ENCODE results near the gene VAT1L.

Gene VAT1L

DNA sequence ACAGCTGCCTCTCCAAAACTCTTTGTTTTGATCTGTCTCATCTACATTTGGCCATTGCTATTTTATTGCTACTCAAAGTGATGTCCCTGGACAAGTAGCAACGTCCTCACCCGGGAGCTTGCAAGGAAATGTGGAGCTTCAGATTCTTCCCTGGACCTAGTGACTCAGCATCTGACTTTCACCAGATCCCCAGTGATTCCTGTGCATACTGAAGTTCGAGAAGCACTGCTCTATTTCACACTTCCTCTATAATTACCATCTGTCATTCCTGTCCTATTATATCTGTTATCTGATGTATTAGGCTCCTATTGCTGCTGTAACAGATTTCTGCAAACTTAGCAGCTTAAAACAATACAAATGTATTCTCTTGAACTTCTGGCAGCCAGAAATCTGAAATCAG lies 28.5 kb upstream of the VAT1L start:
- no peak overlapping the region for H3K4me3 ChIP-seq (ENCODE audit: low read depth, low read length)
- no peaks in the 10 kb centered on the region for H3K36me3 ChIP-seq (ENCODE audit: insufficient read depth, low read length)
- H3K4me1 ChIP-seq (ENCODE audit: control insufficient read depth, insufficient read depth, low read length, unreplicated experiment) = no peaks in the 10 kb centered on the region
- H3K79me2 ChIP-seq (ENCODE audit: control insufficient read depth, insufficient read depth, low read length, unreplicated experiment) = no peaks in the 10 kb centered on the region
- no peak overlapping the region for H2AFZ ChIP-seq (ENCODE audit: low read length, unreplicated experiment)
- peaks cover 7% of the 10 kb centered on the region; the same call in 1 of the 2 replicates for H3K27me3 ChIP-seq (ENCODE audit: insufficient read depth, low read length)
- H3K27ac ChIP-seq (ENCODE audit: low read depth, low read length) = no peak overlapping the region

DNA sequence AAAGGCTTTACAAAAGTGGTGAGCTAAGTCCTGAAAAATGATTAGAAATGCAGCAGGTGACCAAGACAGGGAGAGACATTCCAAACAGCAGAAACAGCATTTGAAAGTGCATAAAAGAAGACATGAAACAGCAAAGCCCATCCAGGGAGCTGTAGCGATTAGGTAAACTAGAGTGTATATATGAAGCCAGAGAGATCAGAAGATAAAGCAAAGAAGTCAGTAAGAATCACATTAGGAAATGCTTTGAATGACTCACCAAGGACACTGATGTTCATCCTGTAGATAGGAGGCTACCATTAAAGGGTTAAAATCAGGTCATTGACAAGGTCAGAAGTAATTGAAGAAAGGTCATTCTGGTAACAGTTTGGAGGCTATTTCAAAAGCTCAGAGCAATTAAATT lies 27.6 kb upstream of the VAT1L start:
- H3K4me3 ChIP-seq (ENCODE audit: low read depth, low read length) = no peak overlapping the region
- H2AFZ ChIP-seq (ENCODE audit: low read length, unreplicated experiment) = no peak overlapping the region
- no peaks in the 10 kb centered on the region for H3K79me2 ChIP-seq (ENCODE audit: control insufficient read depth, insufficient read depth, low read length, unreplicated experiment)
- H3K36me3 ChIP-seq (ENCODE audit: insufficient read depth, low read length) = no peaks in the 10 kb centered on the region
- H3K27me3 ChIP-seq (ENCODE audit: insufficient read depth, low read length) = no peaks in the 10 kb centered on the region; the same call in 1 of the 2 replicates
- no peaks in the 10 kb centered on the region for H3K4me1 ChIP-seq (ENCODE audit: control insufficient read depth, insufficient read depth, low read length, unreplicated experiment)
- H3K27ac ChIP-seq (ENCODE audit: low read depth, low read length) = no peak overlapping the region

DNA sequence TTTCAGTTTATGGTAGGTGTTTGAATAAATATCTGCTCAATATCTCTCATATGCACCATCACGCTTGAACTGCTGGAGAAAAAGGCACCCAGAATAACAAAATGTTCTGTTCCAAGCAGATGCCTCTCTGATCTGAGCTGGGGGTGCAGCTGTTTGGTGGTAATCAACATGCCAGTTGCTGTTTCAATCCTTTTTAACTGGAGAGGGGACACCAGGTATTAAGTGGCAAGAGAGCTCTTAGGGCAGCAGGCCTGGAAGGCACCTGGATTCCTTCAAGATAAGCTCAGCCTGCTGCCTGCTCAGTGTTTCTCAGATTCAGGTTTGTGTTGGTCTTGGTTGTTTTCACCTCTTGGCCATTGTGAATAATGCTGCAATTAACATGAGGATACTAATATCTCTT lies 27.2 kb upstream of the VAT1L start:
- Histone ChIP-seq H3K4me3 (ENCODE audit: low read depth, low read length) (no peak overlapping the region), H2AFZ (ENCODE audit: low read length, unreplicated experiment) (no peak overlapping the region), H3K79me2 (ENCODE audit: control insufficient read depth, insufficient read depth, low read length, unreplicated experiment) (no peaks in the 10 kb centered on the region), H3K4me1 (ENCODE audit: control insufficient read depth, insufficient read depth, low read length, unreplicated experiment) (no peaks in the 10 kb centered on the region), H3K27ac (ENCODE audit: low read depth, low read length) (no peak overlapping the region), H3K36me3 (ENCODE audit: insufficient read depth, low read length) (no peaks in the 10 kb centered on the region), H3K27me3 (ENCODE audit: insufficient read depth, low read length) (no peaks in the 10 kb centered on the region; the same call in 1 of the 2 replicates)

DNA sequence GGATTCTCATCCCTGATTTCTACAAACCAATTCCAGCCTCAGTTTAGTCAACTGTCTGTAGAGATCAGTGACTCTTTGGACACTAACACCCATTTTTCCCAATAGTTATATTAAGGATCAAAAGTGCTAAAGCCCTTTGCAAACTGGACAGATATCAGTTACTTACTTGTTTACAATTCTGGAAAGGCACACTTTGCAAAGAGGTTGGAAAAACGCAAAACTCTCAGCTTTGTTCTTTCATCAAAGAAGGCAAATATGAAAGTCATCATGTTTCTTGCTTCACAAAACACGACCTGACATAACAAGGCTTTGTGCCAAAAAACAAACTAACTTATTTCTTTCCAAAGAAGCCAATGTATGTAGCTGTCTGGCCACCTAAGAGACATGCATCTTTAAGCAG lies 26.1 kb upstream of the VAT1L start:
- Histone ChIP-seq H2AFZ (ENCODE audit: low read length, unreplicated experiment) (no peak overlapping the region), H3K4me1 (ENCODE audit: control insufficient read depth, insufficient read depth, low read length, unreplicated experiment) (no peaks in the 10 kb centered on the region), H3K27me3 (ENCODE audit: insufficient read depth, low read length) (no peaks in the 10 kb centered on the region; the same call in 1 of the 2 replicates), H3K4me3 (ENCODE audit: low read depth, low read length) (no peak overlapping the region), H3K79me2 (ENCODE audit: control insufficient read depth, insufficient read depth, low read length, unreplicated experiment) (no peaks in the 10 kb centered on the region), H3K27ac (ENCODE audit: low read depth, low read length) (no peak overlapping the region), H3K36me3 (ENCODE audit: insufficient read depth, low read length) (no peaks in the 10 kb centered on the region)

DNA sequence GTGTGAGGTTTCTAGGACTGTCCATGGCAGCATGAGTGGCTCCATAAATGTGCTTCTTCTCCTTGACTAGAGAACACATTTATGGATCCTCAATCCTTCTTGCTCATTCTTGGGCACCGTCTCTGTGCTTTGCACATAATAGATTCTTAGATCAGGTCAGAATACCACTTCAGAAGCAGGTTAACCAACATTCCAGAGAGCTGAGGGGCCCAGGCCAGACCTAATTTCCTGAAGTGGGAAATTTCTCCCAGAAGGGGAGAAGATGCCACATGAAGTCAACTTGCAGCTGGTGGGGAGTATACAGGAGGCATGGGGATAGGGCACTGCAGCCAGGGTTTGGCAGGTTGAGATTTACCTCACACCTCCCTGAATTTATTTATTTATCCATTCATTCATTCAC lies 24.4 kb upstream of the VAT1L start:
- Histone ChIP-seq H3K27ac (ENCODE audit: low read depth, low read length) (no peak overlapping the region), H2AFZ (ENCODE audit: low read length, unreplicated experiment) (no peak overlapping the region), H3K36me3 (ENCODE audit: insufficient read depth, low read length) (no peaks in the 10 kb centered on the region), H3K27me3 (ENCODE audit: insufficient read depth, low read length) (peaks cover 10% of the 10 kb centered on the region), H3K4me1 (ENCODE audit: control insufficient read depth, insufficient read depth, low read length, unreplicated experiment) (no peaks in the 10 kb centered on the region), H3K4me3 (ENCODE audit: low read depth, low read length) (no peak overlapping the region), H3K79me2 (ENCODE audit: control insufficient read depth, insufficient read depth, low read length, unreplicated experiment) (no peaks in the 10 kb centered on the region)

DNA sequence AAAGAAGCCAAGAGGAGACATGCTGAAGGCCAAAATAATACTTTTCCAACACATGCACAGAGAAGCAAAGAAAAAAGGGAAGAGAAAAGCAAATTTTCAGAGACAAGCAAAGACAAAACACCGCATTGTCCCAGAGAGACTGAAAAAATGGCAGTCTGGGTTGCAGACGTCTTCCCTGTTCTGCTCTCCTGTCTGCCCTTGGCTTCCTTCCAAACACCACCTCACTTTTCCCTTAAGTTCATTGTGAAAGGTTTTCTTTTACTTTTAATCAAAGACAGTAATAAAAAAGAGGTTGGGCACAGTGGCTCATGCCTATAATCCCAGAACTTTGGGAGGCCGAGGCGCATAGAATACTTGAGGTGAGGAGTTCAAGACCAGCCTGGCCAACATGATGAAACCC lies 21.2 kb upstream of the VAT1L start:
- Histone ChIP-seq H2AFZ (ENCODE audit: low read length, unreplicated experiment) (no peak overlapping the region), H3K27ac (ENCODE audit: low read depth, low read length) (no peak overlapping the region), H3K4me1 (ENCODE audit: control insufficient read depth, insufficient read depth, low read length, unreplicated experiment) (no peaks in the 10 kb centered on the region)

DNA sequence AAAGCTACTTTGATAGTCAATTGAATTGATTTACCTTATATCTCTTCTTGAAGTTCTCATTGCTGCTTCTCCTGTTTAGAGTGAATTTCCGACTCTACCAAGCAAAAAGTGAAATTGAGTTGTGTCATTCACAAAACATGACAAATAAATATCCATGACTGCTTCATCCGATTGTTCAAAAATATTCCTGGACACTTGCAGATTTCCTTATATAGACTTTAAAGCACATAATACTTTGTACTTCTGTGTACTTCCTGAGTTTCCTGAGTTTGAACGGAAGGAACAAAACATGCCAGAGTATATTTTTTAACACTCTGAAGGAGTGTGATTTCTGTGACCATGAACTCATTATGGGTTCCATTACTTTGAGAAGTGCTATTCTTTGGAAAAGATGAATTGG lies 20.5 kb upstream of the VAT1L start:
- Histone ChIP-seq H2AFZ (ENCODE audit: low read length, unreplicated experiment) (no peak overlapping the region), H3K27ac (ENCODE audit: low read depth, low read length) (no peak overlapping the region), H3K27me3 (ENCODE audit: insufficient read depth, low read length) (peaks cover 18% of the 10 kb centered on the region), H3K4me3 (ENCODE audit: low read depth, low read length) (no peak overlapping the region), H3K79me2 (ENCODE audit: control insufficient read depth, insufficient read depth, low read length, unreplicated experiment) (no peaks in the 10 kb centered on the region), H3K4me1 (ENCODE audit: control insufficient read depth, insufficient read depth, low read length, unreplicated experiment) (no peaks in the 10 kb centered on the region), H3K36me3 (ENCODE audit: insufficient read depth, low read length) (no peaks in the 10 kb centered on the region)

More for the DNA sequence above, 21.2 kb upstream of the VAT1L start:
- H3K4me3 ChIP-seq (ENCODE audit: low read depth, low read length) = no peak overlapping the region
- no peaks in the 10 kb centered on the region for H3K79me2 ChIP-seq (ENCODE audit: control insufficient read depth, insufficient read depth, low read length, unreplicated experiment)
- peaks cover 18% of the 10 kb centered on the region for H3K27me3 ChIP-seq (ENCODE audit: insufficient read depth, low read length)
- H3K36me3 ChIP-seq (ENCODE audit: insufficient read depth, low read length) = no peaks in the 10 kb centered on the region

DNA sequence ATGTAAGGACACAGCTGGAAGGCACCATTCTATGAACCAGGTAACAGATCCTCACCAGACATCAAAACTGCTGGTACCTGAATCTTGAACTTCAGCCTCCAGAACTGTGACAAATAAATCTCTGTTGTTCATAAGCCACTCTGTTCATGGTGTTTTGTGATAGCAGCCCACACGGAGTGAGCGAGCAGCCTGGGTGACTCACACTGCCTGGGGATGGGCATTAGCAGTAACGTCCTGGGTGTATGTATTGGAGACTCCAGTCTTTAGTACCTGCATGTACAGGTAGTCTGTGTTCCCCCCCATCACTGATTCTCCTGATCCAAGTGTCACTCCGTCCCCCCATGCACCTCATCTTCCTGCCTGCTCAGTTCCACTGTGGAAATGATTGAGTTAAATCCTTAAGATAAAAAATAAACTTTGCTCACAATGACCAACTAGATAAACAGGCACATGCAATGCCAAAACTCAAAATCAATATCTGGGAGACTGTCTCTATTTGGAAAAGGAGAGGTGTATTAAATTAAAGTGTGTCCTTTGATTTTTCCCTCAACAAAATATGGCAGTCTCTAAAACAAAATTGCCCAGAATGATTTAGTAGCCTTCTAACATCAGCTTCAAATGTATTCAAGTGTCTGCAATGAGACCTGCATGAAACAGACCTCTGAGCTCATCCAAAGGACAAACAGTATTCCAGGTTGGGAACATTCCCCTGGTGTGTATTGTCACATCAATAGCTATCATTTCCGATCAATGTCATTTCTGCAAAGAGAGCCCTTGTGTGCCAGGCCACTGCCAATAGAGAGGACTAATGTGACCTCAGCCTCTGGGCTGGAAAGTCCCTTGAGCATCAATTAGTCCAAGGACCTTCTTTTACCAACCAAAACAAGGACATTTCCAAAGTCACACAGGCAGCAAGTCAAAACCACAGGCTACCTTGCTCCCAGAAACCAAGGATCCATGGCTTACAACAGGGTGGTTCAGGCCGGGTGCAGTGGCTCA lies 12.2 kb upstream of the VAT1L start:
- H3K4me3 ChIP-seq (ENCODE audit: low read depth, low read length) = no peak overlapping the region
- no peaks in the 10 kb centered on the region for H3K79me2 ChIP-seq (ENCODE audit: control insufficient read depth, insufficient read depth, low read length, unreplicated experiment)
- peaks cover 2% of the 10 kb centered on the region; the same call in 1 of the 2 replicates for H3K27me3 ChIP-seq (ENCODE audit: insufficient read depth, low read length)
- H3K4me1 ChIP-seq (ENCODE audit: control insufficient read depth, insufficient read depth, low read length, unreplicated experiment) = peaks cover 6% of the 10 kb centered on the region
- H3K27ac ChIP-seq (ENCODE audit: low read depth, low read length) = no peak overlapping the region
- H2AFZ ChIP-seq (ENCODE audit: low read length, unreplicated experiment) = no peak overlapping the region
- H3K36me3 ChIP-seq (ENCODE audit: insufficient read depth, low read length) = no peaks in the 10 kb centered on the region

DNA sequence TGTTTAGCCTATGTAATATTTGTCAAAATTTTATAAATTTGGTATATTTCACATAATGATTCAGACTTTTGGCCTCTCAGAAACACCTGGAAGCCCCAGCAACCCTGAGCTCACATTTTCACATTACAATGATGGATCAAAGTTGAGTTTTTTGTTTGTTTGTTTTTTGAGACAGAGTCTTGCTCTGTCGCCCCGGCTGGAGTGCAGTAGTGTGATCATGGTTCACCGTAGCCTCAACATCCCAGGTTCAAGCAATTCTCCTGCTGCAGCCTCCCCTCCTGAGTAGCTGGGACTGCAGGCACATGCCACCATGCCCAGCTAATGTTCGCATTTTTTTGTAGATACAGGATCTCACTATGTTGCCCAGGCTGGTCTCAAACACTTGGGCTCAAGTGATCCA lies 10.6 kb upstream of the VAT1L start:
- Histone ChIP-seq H3K4me3 (ENCODE audit: low read depth, low read length) (no peak overlapping the region), H3K4me1 (ENCODE audit: control insufficient read depth, insufficient read depth, low read length, unreplicated experiment) (peaks cover 6% of the 10 kb centered on the region), H3K36me3 (ENCODE audit: insufficient read depth, low read length) (no peaks in the 10 kb centered on the region), H2AFZ (ENCODE audit: low read length, unreplicated experiment) (no peak overlapping the region), H3K79me2 (ENCODE audit: control insufficient read depth, insufficient read depth, low read length, unreplicated experiment) (no peaks in the 10 kb centered on the region), H3K27me3 (ENCODE audit: insufficient read depth, low read length) (no peaks in the 10 kb centered on the region), H3K27ac (ENCODE audit: low read depth, low read length) (no peak overlapping the region)

DNA sequence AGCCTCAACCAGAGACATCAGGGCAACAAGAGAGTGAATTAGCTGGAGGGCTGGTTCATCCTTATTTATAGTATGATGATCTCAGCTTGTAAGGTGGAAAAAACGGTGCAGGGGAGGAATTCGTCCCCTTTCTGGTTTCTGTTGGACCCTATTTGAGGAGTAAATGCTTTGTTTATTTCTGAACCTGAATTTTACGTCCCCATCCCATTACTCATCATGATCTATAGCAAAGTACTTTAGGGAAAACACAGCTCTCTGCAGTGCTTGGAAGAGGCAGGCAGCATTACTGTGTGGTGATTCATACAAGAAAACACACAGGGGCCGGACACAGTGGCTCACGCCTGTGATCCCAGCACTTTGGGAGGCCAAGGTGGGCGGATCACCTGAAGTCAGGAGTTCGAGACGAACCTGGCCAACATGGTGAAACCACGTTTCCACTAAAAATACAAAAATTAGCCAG lies 8.0 kb upstream of the VAT1L start:
- Histone ChIP-seq H3K4me3 (ENCODE audit: low read depth, low read length) (no peak overlapping the region), H2AFZ (ENCODE audit: low read length, unreplicated experiment) (no peak overlapping the region), H3K79me2 (ENCODE audit: control insufficient read depth, insufficient read depth, low read length, unreplicated experiment) (no peaks in the 10 kb centered on the region), H3K27ac (ENCODE audit: low read depth, low read length) (peak overlapping the region; percentile 20; the same call in 1 of the 2 replicates), H3K27me3 (ENCODE audit: insufficient read depth, low read length) (peaks cover 2% of the 10 kb centered on the region; the same call in 1 of the 2 replicates), H3K36me3 (ENCODE audit: insufficient read depth, low read length) (no peaks in the 10 kb centered on the region), H3K4me1 (ENCODE audit: control insufficient read depth, insufficient read depth, low read length, unreplicated experiment) (peaks cover 6% of the 10 kb centered on the region)

DNA sequence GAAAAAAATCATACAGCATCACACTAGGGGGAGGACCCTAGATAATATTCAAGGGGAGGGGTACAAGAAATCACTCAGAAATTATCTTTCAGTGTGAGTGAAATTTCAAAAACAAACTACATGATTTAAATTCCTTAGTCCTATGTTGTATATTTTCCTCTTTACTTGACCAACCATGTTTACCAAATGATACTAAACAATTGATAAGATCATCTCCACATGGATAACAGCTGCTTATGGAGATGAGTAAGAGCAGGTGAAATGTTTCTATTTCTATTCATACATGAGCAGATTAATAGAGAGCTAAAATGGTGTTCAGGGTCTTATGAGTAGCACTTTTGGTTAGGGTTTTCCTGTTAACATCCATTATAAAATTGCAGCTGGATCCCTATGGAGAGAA lies 7.3 kb upstream of the VAT1L start:
- Histone ChIP-seq H3K4me1 (ENCODE audit: control insufficient read depth, insufficient read depth, low read length, unreplicated experiment) (peaks cover 6% of the 10 kb centered on the region), H3K27ac (ENCODE audit: low read depth, low read length) (no peak overlapping the region), H2AFZ (ENCODE audit: low read length, unreplicated experiment) (no peak overlapping the region), H3K4me3 (ENCODE audit: low read depth, low read length) (no peak overlapping the region), H3K36me3 (ENCODE audit: insufficient read depth, low read length) (no peaks in the 10 kb centered on the region), H3K27me3 (ENCODE audit: insufficient read depth, low read length) (peaks cover 9% of the 10 kb centered on the region), H3K79me2 (ENCODE audit: control insufficient read depth, insufficient read depth, low read length, unreplicated experiment) (no peaks in the 10 kb centered on the region)
